Measurements from ENCODE around the gene TMEM179. TPM values are rescaled to one million over a fixed set of nuclear protein-coding genes. Genes with fewer than 3 reads are reported as not detected.

TMEM179 gene
- total RNA-seq, 1 experiment from 2014 or later, result 11.4 TPM

DNA sequence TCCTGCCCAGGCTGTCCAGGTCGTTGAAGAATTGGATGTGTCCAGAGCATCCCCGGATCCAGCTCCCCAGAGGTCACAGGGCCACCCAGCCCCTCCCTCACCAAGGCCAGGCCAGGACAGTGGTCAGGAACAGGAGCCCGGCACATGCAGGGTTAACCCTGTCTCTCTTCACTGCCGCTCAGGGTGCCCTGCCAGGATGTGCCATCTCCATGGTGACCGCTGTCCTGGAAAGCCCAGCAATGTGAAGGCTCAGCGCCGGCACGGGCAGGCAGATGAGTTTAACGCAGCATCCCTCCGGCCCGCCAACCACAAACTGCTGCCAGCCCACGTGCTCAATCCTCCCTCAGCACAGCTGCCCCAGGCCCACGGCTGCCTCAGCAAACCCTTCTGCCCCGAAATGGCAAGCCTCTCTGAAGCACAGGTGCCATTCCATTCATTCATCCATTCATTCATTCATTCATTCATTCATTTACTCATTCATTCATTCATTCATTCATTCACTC, 4.4 kb downstream of the TMEM179 start:
- Histone ChIP-seq H3K14ac (ENCODE audit: insufficient read depth, low read length) (no peak overlapping the region; the same call in 1 of the 2 replicates), H3K23ac (ENCODE audit: insufficient read length, low read depth, low read length) (no peak overlapping the region), H3K9ac (ENCODE audit: extremely low read depth, insufficient read length, low read length) (no peak overlapping the region), H4K5ac (ENCODE audit: insufficient read length, low read depth, low read length) (no peak overlapping the region), H3K56ac (ENCODE audit: insufficient read length, low read depth, low read length) (no peak overlapping the region), H3K27me3 (ENCODE audit: insufficient read depth, low read length) (peaks cover 2% of the 10 kb centered on the region; the same call in 1 of the 2 replicates), H4K91ac (ENCODE audit: insufficient read length, low read depth, low read length) (no peak overlapping the region), H4K8ac (replicated peaks; ENCODE audit: insufficient read length, low read depth, low read length) (no peak overlapping the region), H3K79me2 (ENCODE audit: insufficient read depth, low read length) (no peaks in the 10 kb centered on the region), H3K18ac (ENCODE audit: insufficient read length, low read depth, low read length) (no peak overlapping the region), H2BK20ac (ENCODE audit: low read depth, low read length, poor library complexity, severe bottlenecking) (no peak overlapping the region), H2AFZ (ENCODE audit: low read length) (no peak overlapping the region), H3K27ac (ENCODE audit: insufficient read length, low read depth, low read length) (no peak overlapping the region), H3T11ph (ENCODE audit: low read length) (no peak overlapping the region), H3K4me1 (ENCODE audit: insufficient read depth, low read length) (no peaks in the 10 kb centered on the region), H3K79me1 (ENCODE audit: insufficient read depth, low read depth, low read length, poor library complexity, severe bottlenecking) (no peaks in the 10 kb centered on the region), H3K4ac (ENCODE audit: low read depth, low read length) (no peak overlapping the region), H3K9me3 (ENCODE audit: control insufficient read depth, low read depth, low read length) (no peaks in the 10 kb centered on the region), H2AK5ac (ENCODE audit: insufficient read length, low read length) (no peak overlapping the region), H2BK120ac (ENCODE audit: low read depth, low read length, poor library complexity, severe bottlenecking) (no peak overlapping the region), H4K20me1 (ENCODE audit: control insufficient read depth, insufficient read depth, insufficient read length) (no peaks in the 10 kb centered on the region), H2BK15ac (ENCODE audit: low read depth, low read length) (no peak overlapping the region), H2BK12ac (ENCODE audit: insufficient read length, low read depth, low read length) (no peak overlapping the region), H2BK5ac (ENCODE audit: insufficient read length, low read length) (no peak overlapping the region), H3K4me2 (ENCODE audit: insufficient read depth, insufficient read length, low read length) (no peak overlapping the region), H3K23me2 (ENCODE audit: insufficient read length, low read depth, low read length, poor library complexity, severe bottlenecking) (peaks cover 7% of the 10 kb centered on the region)
- H3K4me3 Mint-ChIP-seq, result peak overlapping the region in 1 of 2 experiments; percentile 18; a peak in 2 of 5 replicates
- no peaks in the 10 kb centered on the region for H3K9me3 Mint-ChIP-seq
- no CpG with 5 or more reads among the region's 14 CpGs for WGBS (ENCODE audit: extremely low coverage, insufficient read length, low lambda C conversion rate)
- peaks cover 35% of the 10 kb centered on the region for H3K27me3 Mint-ChIP-seq (ENCODE audit: low read depth)
- H3K4me1 Mint-ChIP-seq, result peaks cover 7 to 13% of the 10 kb centered on the region in 2 experiments
- H3K27ac Mint-ChIP-seq, result no peak overlapping the region
- no peaks in the 10 kb centered on the region for H3K36me3 Mint-ChIP-seq (ENCODE audit: insufficient read depth in 1 of 3, low read depth in 3 of 3)
- DNase-seq, result no peak
- TF ChIP-seq, protein P1, sequence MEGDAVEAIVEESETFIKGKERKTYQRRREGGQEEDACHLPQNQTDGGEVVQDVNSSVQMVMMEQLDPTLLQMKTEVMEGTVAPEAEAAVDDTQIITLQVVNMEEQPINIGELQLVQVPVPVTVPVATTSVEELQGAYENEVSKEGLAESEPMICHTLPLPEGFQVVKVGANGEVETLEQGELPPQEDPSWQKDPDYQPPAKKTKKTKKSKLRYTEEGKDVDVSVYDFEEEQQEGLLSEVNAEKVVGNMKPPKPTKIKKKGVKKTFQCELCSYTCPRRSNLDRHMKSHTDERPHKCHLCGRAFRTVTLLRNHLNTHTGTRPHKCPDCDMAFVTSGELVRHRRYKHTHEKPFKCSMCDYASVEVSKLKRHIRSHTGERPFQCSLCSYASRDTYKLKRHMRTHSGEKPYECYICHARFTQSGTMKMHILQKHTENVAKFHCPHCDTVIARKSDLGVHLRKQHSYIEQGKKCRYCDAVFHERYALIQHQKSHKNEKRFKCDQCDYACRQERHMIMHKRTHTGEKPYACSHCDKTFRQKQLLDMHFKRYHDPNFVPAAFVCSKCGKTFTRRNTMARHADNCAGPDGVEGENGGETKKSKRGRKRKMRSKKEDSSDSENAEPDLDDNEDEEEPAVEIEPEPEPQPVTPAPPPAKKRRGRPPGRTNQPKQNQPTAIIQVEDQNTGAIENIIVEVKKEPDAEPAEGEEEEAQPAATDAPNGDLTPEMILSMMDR (conservative IDR thresholded peaks at IDR 0.05), result no peak

All from H9 (cell line).